ENCODE measurements around the gene DNASE2. TPM values are rescaled to one million over a fixed set of nuclear protein-coding genes. Genes with fewer than 3 reads are reported as not detected.

Gene DNASE2
- polyA plus RNA-seq, 1 donor (not counting 4 experiments of a cell fraction or from before 2014, with no cell fraction given): 23.5 TPM

DNA sequence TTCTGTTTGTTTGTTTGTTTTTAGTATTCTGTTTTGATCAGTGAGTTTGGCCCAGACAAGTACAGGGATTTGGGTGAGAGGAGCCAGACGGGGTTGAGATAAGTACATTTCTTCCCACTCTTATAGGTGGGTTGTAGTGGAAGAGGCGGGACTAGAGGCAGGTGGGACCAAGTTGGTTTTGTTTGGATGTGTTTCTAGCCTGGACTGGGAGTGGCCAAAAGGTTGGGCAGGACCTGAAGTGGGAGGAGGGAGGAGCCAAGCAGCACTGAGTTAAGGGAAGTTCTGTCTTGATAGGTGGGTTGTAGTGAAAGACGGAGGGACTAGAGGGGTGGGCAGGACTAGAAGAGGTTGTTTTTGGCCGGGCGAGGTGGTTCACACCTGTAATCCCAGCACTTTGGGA lies 9.0 kb downstream of the DNASE2 start:
- DNase-seq (ENCODE audit: low read depth, low spot score) (no peak), FAIRE-seq (no peak)

DNA sequence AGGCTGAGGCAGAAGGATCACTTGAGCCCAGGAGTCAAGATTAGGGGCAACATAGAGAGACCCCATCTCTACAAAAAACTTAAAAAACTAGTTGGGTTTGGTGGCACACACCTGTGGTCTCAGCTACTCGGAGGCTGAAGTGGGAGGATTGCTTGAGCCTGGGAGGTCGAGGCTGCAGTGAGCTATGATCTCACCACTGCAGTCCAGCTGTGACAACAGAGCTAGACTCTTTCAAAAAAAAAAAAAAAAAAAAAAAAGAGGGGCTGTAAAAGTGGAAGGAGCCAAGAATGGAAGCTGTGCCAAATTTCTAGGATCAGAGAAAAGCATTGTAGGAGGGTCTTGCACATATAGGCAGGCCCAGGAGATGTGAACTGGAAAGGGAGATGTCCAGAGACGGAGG lies 9.6 kb downstream of the DNASE2 start:
- Histone ChIP-seq H3K9me3 (ENCODE audit: control insufficient read depth, low read depth, low read length) (no peaks in the 10 kb centered on the region), H3K9me1 (ENCODE audit: control insufficient read depth, extremely low read depth, insufficient read depth, low read length) (no peaks in the 10 kb centered on the region), H3K4me1 (ENCODE audit: control insufficient read depth, extremely low read depth, insufficient read depth, low read length) (peaks cover 14% of the 10 kb centered on the region), H3K79me2 (ENCODE audit: control insufficient read depth, insufficient read depth, low read length) (no peaks in the 10 kb centered on the region), H3K4me3 (ENCODE audit: control insufficient read depth in 2 of 3, extremely low read depth in 1 of 3, insufficient read depth in 2 of 3, low read depth in 1 of 3, low read length in 3 of 3) (no peak overlapping the region), H2AFZ (ENCODE audit: control insufficient read depth, low read length) (no peak overlapping the region), H3K27me3 (ENCODE audit: control insufficient read depth, extremely low read depth, insufficient read depth, low read length) (no peaks in the 10 kb centered on the region), H3K27ac (ENCODE audit: control insufficient read depth, insufficient read depth, low read length) (no peak overlapping the region), H4K20me1 (ENCODE audit: control insufficient read depth, extremely low read depth, insufficient read depth, low read length) (no peaks in the 10 kb centered on the region), H3K4me2 (ENCODE audit: control insufficient read depth, extremely low read depth, insufficient read depth, low read depth, low read length) (no peak overlapping the region), H3K36me3 (ENCODE audit: control insufficient read depth in 2 of 2, extremely low read depth in 1 of 2, insufficient read depth in 2 of 2, low read length in 2 of 2) (no peaks in the 10 kb centered on the region), H3K9ac (ENCODE audit: control insufficient read depth, extremely low read depth, insufficient read depth, low read length) (no peak overlapping the region)
- dilution Hi-C loops (cut with MboI; ENCODE audit: extremely low pct_ligation_motif_present, low sequenced_read_pairs): no loop called here
- TF ChIP-seq, protein P1, sequence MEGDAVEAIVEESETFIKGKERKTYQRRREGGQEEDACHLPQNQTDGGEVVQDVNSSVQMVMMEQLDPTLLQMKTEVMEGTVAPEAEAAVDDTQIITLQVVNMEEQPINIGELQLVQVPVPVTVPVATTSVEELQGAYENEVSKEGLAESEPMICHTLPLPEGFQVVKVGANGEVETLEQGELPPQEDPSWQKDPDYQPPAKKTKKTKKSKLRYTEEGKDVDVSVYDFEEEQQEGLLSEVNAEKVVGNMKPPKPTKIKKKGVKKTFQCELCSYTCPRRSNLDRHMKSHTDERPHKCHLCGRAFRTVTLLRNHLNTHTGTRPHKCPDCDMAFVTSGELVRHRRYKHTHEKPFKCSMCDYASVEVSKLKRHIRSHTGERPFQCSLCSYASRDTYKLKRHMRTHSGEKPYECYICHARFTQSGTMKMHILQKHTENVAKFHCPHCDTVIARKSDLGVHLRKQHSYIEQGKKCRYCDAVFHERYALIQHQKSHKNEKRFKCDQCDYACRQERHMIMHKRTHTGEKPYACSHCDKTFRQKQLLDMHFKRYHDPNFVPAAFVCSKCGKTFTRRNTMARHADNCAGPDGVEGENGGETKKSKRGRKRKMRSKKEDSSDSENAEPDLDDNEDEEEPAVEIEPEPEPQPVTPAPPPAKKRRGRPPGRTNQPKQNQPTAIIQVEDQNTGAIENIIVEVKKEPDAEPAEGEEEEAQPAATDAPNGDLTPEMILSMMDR (optimal IDR thresholded peaks at IDR 0.05 in 1 of 3, IDR thresholded peaks at IDR 0.05 in 1 of 3, conservative IDR thresholded peaks at IDR 0.05 in 1 of 3; ENCODE audit: extremely low read depth in 1 of 3, insufficient read depth in 2 of 3, low read length in 3 of 3): no peak
- TF ChIP-seq EZH2 (IDR thresholded peaks at IDR 0.05; ENCODE audit: low read length): no peak
- DNase-seq (ENCODE audit: low read depth, low spot score) (no peak), FAIRE-seq (no peak)

More for the DNA sequence above, 9.0 kb downstream of the DNASE2 start:
- no peaks in the 10 kb centered on the region for H3K9me3 ChIP-seq (ENCODE audit: control insufficient read depth, low read depth, low read length)
- no peak overlapping the region for H3K4me3 ChIP-seq (ENCODE audit: control insufficient read depth in 2 of 3, extremely low read depth in 1 of 3, insufficient read depth in 2 of 3, low read depth in 1 of 3, low read length in 3 of 3)
- no peak overlapping the region for H3K4me2 ChIP-seq (ENCODE audit: control insufficient read depth, extremely low read depth, insufficient read depth, low read depth, low read length)
- TF ChIP-seq, protein P1 (optimal IDR thresholded peaks at IDR 0.05 in 1 of 3, IDR thresholded peaks at IDR 0.05 in 1 of 3, conservative IDR thresholded peaks at IDR 0.05 in 1 of 3; ENCODE audit: extremely low read depth in 1 of 3, insufficient read depth in 2 of 3, low read length in 3 of 3): no peak
- TF ChIP-seq EZH2 (IDR thresholded peaks at IDR 0.05; ENCODE audit: low read length): no peak
- no peak overlapping the region for H3K27ac ChIP-seq (ENCODE audit: control insufficient read depth, insufficient read depth, low read length)
- no peak overlapping the region for H2AFZ ChIP-seq (ENCODE audit: control insufficient read depth, low read length)
- H3K4me1 ChIP-seq (ENCODE audit: control insufficient read depth, extremely low read depth, insufficient read depth, low read length): peaks cover 10% of the 10 kb centered on the region
- H3K9me1 ChIP-seq (ENCODE audit: control insufficient read depth, extremely low read depth, insufficient read depth, low read length): no peaks in the 10 kb centered on the region
- no peaks in the 10 kb centered on the region for H3K36me3 ChIP-seq (ENCODE audit: control insufficient read depth in 2 of 2, extremely low read depth in 1 of 2, insufficient read depth in 2 of 2, low read length in 2 of 2)
- no peaks in the 10 kb centered on the region for H3K79me2 ChIP-seq (ENCODE audit: control insufficient read depth, insufficient read depth, low read length)
- dilution Hi-C loops (cut with MboI; ENCODE audit: extremely low pct_ligation_motif_present, low sequenced_read_pairs): no loop called here
- no peaks in the 10 kb centered on the region for H4K20me1 ChIP-seq (ENCODE audit: control insufficient read depth, extremely low read depth, insufficient read depth, low read length)
- no peaks in the 10 kb centered on the region for H3K27me3 ChIP-seq (ENCODE audit: control insufficient read depth, extremely low read depth, insufficient read depth, low read length)
- no peak overlapping the region for H3K9ac ChIP-seq (ENCODE audit: control insufficient read depth, extremely low read depth, insufficient read depth, low read length)
